Measurements from ENCODE around the gene MMD. TPM values are rescaled to one million over a fixed set of nuclear protein-coding genes. Genes with fewer than 3 reads are reported as not detected.
A peak's percentile ranks its signal among the peaks of the same experiment; 100 is the strongest.

The MMD gene
- total and polyA plus RNA-seq, 2 of the 13 experiments (the other 11 are each of a cell fraction or from before 2014, with no cell fraction given) = 121 to 225 TPM

GRCh38 chr17:55440391-55440790 is 18.8 kb upstream of the MMD start:
- Histone ChIP-seq H3K4me3 (replicated peaks in 1 of 3; ENCODE audit: insufficient read depth in 1 of 3, low read depth in 2 of 3, low read length in 3 of 3) (no peak overlapping the region), H3K79me2 (ENCODE audit: insufficient read depth, low read length) (no peaks in the 10 kb centered on the region), H3K4me2 (ENCODE audit: low read depth, low read length) (no peak overlapping the region), H3K36me3 (replicated peaks in 1 of 2; ENCODE audit: control insufficient read depth in 1 of 2, insufficient read depth in 2 of 2, low read length in 2 of 2) (no peaks in the 10 kb centered on the region), H3K9me3 (ENCODE audit: low read length) (no peaks in the 10 kb centered on the region), H2AFZ (ENCODE audit: low read length) (no peak overlapping the region), H3K27ac (ENCODE audit: extremely low read length, insufficient read depth, low read length) (no peak overlapping the region), H4K20me1 (ENCODE audit: insufficient read depth, low read length) (no peaks in the 10 kb centered on the region), H3K4me1 (ENCODE audit: insufficient read depth, low read length) (peaks cover 81% of the 10 kb centered on the region), H3K9ac (ENCODE audit: insufficient read depth, low read depth, low read length) (no peak overlapping the region), H3K27me3 (ENCODE audit: control insufficient read depth in 1 of 2, insufficient read depth in 2 of 2, low read length in 2 of 2) (no peaks in the 10 kb centered on the region)
- DNase-seq (ENCODE audit: low spot score) = no peak
- no peak for FAIRE-seq
- TF ChIP-seq TBX2 (CRISPR knock-in tag; IDR thresholded peaks at IDR 0.05; ENCODE audit: borderline replicate concordance) = no peak
- TF ChIP-seq NFATC3 (CRISPR knock-in tag; IDR thresholded peaks at IDR 0.05) = no peak
- no peak for TF ChIP-seq ZNF350 (CRISPR knock-in tag; IDR thresholded peaks at IDR 0.05; ENCODE audit: borderline replicate concordance, low read depth)
- WGBS (ENCODE audit: low lambda C conversion rate) = 94% methylated on average over 3 of the region's 3 CpGs
- ATAC-seq = no peak
- no TSS peak for BruUV-seq (replicated peaks)
- ChIA-PET CTCF (ENCODE audit: low intra/inter-chr PET ratio, low total read pairs) (no interaction called here), POLR2A (interaction anchor here (0.7 kb wide), 2 partner anchors 15 to 31 kb away, joined by 3 read pairs; no protein-coding TSS in a partner anchor)
- intact Hi-C loops (cut with micrococcal nuclease; ENCODE audit: unreplicated experiment) (no loop called here), in situ Hi-C loops (cut with HindIII; ENCODE audit: extremely low pct_ligation_motif_present, low pct_unique_long_range_greater_than_20kb) (no loop called here)

GRCh38 chr17:55437159-55437605 is 15.5 kb upstream of the MMD start:
- no peak overlapping the region for H3K4me2 ChIP-seq (ENCODE audit: low read depth, low read length)
- H3K79me2 ChIP-seq (ENCODE audit: insufficient read depth, low read length) = no peaks in the 10 kb centered on the region
- ChIA-PET POLR2A (interaction anchor here (0.7 kb wide), 1 partner anchor 9 kb away, joined by 3 read pairs; no protein-coding TSS in a partner anchor), CTCF (ENCODE audit: low intra/inter-chr PET ratio, low total read pairs) (no interaction called here)
- DNase-seq (ENCODE audit: low spot score) = no peak
- FAIRE-seq = no peak
- no TSS peak for BruUV-seq (replicated peaks)
- H3K4me3 ChIP-seq (replicated peaks in 1 of 3; ENCODE audit: insufficient read depth in 1 of 3, low read depth in 2 of 3, low read length in 3 of 3) = no peak overlapping the region
- intact Hi-C loops (cut with micrococcal nuclease; ENCODE audit: unreplicated experiment) = no loop called here
- no peaks in the 10 kb centered on the region for H3K9me3 ChIP-seq (ENCODE audit: low read length)
- H3K27me3 ChIP-seq (ENCODE audit: control insufficient read depth in 1 of 2, insufficient read depth in 2 of 2, low read length in 2 of 2) = no peaks in the 10 kb centered on the region
- no peak overlapping the region for H3K27ac ChIP-seq (ENCODE audit: extremely low read length, insufficient read depth, low read length)
- H3K9ac ChIP-seq (ENCODE audit: insufficient read depth, low read depth, low read length) = no peak overlapping the region
- H3K4me1 ChIP-seq (ENCODE audit: insufficient read depth, low read length) = peaks cover 80% of the 10 kb centered on the region
- H4K20me1 ChIP-seq (ENCODE audit: insufficient read depth, low read length) = no peaks in the 10 kb centered on the region
- peak overlapping the region; percentile 1 for H2AFZ ChIP-seq (ENCODE audit: low read length)
- H3K36me3 ChIP-seq (replicated peaks in 1 of 2; ENCODE audit: control insufficient read depth in 1 of 2, insufficient read depth in 2 of 2, low read length in 2 of 2) = no peaks in the 10 kb centered on the region
- ATAC-seq = no peak
- 97% methylated on average over 5 of the region's 5 CpGs for WGBS (ENCODE audit: low lambda C conversion rate)
- in situ Hi-C loops (cut with HindIII; ENCODE audit: extremely low pct_ligation_motif_present, low pct_unique_long_range_greater_than_20kb) = no loop called here
- TF ChIP-seq HES4 (CRISPR knock-in tag; IDR thresholded peaks at IDR 0.05; ENCODE audit: borderline replicate concordance) = no peak
- no peak for TF ChIP-seq NCOA1 (CRISPR knock-in tag; IDR thresholded peaks at IDR 0.05)
- TF ChIP-seq ZMAT3 (CRISPR knock-in tag; conservative IDR thresholded peaks at IDR 0.05) = no peak
- TF ChIP-seq ZNF276 (CRISPR knock-in tag; IDR thresholded peaks at IDR 0.05; ENCODE audit: low read depth) = no peak
- no peak for TF ChIP-seq ZNF138 (CRISPR knock-in tag; IDR thresholded peaks at IDR 0.05; ENCODE audit: low read depth)
- no peak for TF ChIP-seq ZUFSP (CRISPR knock-in tag; IDR thresholded peaks at IDR 0.05; ENCODE audit: borderline replicate concordance)
- TF ChIP-seq SMAD9 (CRISPR knock-in tag; IDR thresholded peaks at IDR 0.05) = no peak
- no peak for TF ChIP-seq ZNF558 (CRISPR knock-in tag; IDR thresholded peaks at IDR 0.05; ENCODE audit: borderline replicate concordance)
- no peak for TF ChIP-seq ZBTB4 (CRISPR knock-in tag; IDR thresholded peaks at IDR 0.05; ENCODE audit: borderline replicate concordance)
